HG02852 (cell line): Measurements from ENCODE around the gene NAA25.
A peak's percentile ranks its signal among the peaks of the same experiment; 100 is the strongest.
"Not testable (repeated sequence)": the region's sequence is repeated elsewhere in the genome, so short reads cannot be mapped to it uniquely, and the experiment has no call there.

Source experiments
- ATAC-seq: cut with Tn5 transposase; IDR thresholded peaks from one replicate; pipeline ENCODE4 v1.9.1; 2021; ENCODE audit warnings: mild to moderate bottlenecking, moderate library complexity; ENCODE audit not compliant: unreplicated experiment

Gene NAA25

DNA sequence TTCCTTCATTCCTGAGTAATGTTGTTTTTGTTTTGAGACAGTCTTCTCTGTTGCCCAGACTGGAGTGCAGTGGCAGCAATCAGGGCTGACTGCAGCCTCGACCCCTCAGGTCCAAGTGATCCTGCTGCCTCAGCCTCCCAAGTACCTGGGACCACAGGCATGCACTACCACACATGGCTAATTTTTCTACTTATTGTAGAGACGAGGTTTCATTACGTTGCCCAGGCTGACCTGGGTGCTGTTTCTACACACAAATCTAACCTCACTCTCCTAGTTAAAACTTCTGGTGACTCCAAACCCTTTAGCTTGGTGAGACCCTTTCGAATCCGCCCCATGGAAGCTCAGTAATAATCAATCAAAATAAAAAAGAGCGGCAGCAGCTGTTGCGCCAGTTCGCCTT lies 96.9 kb downstream of the NAA25 start:
- ATAC-seq = no peak

GRCh38 chr12:112010415-112011344 lies 97.9 kb downstream of the NAA25 start:
- ATAC-seq = no peak

GRCh38 chr12:112009596-112009995 lies 99.0 kb downstream of the NAA25 start:
- not testable (repeated sequence) for ATAC-seq

GRCh38 chr12:112008918-112009317 lies 99.7 kb downstream of the NAA25 start:
- no peak for ATAC-seq

DNA sequence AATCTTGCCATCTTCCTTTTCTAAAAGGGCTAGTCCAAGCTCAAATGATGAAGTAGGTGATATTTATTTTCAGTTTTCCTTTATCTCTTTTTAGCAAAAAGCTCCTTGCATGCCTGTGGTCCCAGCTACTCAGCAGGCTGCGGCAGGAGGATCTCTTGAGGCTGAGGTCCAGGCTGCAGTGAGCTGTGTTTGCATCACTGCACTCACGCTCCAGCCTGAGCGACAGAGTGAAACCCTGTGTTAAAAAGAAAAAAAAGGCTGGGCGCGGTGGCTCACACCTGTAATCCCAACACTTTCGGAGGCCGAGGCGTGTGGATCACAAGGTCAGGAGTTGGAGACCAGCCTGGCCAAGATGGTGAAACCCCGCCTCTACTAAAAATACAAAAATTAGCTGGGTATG lies 100.6 kb downstream of the NAA25 start:
- ATAC-seq = no peak

DNA sequence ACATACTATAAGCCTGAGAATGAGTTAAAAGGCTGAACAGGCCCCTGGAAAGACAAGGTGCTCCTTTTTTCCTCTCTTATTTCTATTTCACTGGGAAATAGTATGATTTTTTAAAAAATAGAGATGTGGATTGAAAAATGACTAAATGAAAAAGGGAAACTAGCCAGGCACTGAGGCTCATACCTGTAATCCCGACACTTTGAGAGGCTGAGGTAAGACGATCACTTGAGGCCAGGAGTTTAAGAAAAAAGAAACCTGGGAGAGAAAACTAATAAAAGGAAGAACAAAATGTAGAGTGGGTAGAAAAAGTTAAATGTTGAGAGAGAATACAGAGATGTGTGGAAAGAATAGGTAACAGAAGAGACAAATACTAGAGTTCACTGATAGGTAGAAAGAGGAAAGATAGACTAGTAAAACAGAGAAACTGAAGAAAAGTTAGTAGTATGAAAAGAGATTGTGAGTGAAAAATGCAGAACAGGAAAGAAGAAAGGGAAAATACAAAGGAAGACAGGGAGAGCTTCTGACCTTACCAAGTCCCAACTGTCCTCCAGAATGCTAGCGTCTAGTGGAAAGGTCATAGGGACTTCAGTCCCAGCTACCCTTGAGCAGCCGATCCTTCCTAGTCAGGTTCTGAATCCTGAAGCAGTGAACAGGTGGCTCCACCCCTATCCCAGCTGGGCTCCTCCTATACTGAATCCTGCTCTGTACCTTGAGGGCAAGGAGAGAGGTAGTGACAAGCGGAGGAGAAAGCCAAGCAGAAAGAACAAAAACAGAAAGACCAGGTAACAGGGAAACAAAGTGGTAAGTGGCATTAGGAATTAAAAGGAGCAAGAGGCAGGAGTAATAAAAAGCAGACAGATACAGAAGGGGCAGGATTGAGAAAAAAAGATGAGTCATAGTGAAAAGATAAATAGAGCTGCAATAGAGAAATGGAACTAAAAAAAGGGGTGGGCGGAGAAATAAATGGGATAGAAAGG lies 102.9 kb downstream of the NAA25 start:
- no peak for ATAC-seq

DNA sequence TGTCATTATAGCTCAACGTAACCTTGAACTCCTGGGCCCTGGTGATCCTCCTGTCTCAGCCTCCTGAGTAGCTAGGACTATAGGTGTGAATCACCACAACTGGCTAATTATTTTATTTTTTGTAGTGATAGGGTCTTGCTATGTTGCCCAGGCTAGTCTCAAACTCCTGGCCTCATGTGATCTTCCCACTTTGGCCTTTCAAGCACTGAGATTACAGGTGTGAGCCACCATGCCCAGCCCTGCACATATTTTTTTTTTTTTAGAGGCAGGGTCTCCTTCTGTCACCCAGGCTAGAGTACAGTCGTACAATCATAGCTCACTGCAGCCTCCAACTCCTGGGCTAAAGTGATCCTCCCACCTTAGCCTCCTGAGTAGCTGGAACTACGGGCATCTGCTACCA lies 104.5 kb downstream of the NAA25 start:
- ATAC-seq = no peak

DNA sequence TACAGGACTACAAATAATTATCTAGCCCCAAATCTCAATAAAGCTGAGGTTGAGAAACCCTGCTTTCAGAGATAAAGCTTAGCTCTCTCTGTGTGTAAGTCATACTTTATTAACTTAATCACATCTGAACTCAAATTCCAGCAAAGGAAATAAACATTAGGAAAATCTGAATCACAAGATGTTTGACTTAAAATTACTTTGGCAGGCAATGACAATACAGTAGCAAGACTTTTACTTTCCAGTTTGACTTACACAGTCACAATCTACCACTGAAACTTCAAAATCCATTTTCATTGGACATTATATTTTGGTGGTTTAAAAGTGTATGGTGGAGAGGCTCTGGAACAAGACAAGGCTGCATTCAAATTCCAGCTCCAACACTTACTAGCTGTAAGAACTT lies 107.0 kb downstream of the NAA25 start:
- no peak for ATAC-seq

DNA sequence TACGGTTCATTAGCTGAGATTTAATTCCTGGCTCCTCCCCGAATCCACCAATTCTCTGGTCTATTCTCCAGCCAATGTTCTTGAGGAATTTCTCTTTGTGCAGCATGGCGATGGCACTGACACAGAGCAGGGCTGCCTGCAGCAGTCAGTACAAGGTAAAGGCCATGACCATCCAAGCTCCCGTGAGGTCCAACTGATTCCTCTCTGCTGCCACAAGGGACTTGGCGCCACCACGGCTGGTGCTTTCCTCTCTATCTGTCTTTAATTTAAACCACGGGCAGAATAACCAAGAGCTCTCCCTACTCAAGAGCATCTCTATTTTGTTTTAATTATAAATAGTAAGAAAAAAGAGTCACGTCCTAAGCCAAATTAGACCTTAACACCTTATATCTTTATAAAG lies 107.8 kb downstream of the NAA25 start:
- no peak for ATAC-seq

GRCh38 chr12:111999129-111999528 lies 109.5 kb downstream of the NAA25 start:
- ATAC-seq = not testable (repeated sequence)

GRCh38 chr12:111998015-111998414 lies 110.6 kb downstream of the NAA25 start:
- ATAC-seq = no peak

DNA sequence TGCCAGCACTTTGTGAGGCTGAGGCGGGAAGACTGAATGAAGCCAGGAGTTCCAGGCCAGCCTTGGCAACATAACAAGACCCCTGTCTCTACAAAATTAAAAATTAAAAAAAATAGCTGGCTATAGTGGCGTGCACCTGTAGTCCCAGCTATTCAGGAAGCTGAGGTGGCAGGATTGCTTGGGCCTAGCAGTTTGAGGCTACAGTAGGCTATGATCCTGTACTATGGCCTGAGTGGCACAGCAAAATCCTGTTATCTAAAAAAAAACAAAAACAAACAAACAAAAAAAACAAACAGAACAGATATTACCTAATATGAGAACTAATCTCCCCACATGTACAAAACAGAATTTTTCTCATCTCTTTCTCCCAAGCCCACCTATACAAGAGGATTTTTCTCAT lies 111.3 kb downstream of the NAA25 start:
- ATAC-seq = no peak

- ATAC-seq = no peak
Observed at GRCh38 chr12:111995782-111996480, 112.7 kb downstream of the NAA25 start.

GRCh38 chr12:111994211-111995111 lies 114.1 kb downstream of the NAA25 start:
- ATAC-seq = peak; percentile 12

- peak; percentile 61 for ATAC-seq
Observed at GRCh38 chr12:111993292-111994150, 115.1 kb downstream of the NAA25 start.

DNA sequence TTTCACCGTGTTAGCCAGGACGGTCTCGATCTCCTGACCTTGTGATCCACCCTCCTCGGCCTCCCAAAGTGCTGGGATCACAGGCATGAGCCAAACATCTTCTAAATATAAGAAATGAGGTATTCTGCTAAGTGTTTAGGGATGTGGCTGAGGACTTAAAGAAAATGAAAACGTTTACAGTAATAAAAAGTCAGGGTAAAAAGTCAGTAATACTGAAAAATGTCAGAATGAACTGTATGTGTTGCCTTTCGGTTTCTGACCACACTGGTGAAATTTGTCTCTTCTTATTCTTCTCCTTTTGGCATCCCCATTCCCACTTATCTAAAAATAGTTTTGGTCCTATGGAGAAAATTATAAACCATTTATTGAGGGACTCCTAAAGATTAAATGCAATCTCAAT lies 116.1 kb downstream of the NAA25 start:
- ATAC-seq = no peak

DNA sequence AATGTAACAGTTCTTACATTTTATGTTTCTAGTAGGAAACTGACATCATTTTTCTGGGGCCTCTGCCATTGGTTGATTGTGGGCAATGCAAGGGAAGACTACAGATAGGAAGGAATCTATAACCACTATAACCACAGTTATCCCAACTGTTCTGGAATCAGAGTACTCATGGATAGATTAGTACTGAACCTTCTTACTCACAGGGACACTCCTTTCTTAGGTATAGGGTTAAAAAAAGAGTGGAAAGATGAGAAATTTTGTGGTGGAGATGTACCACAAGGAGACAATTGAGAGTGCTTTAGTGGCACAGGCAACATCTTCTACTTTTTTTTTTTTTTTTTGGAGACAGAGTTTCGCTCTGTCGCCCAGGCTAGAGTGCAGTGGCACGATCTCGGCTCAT lies 116.6 kb downstream of the NAA25 start:
- no peak for ATAC-seq

DNA sequence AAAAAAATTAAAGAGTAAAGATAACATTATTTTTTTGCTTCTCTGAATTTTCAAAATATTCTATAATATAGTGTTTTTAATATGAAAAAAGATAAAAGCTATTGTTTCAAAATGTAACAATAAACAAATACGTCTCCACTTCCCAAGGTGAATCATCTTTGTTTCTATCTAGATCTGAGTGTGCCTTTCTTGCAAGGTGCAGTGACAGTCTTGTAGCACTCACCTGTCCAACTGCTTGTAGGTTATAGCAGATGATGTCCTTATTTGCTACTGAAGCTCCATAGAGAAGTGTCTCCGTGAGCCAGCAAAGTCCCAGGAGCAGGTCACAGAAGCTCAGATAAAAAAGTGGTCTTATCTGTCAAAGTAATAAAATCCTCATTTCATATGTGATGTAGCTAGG lies 117.0 kb downstream of the NAA25 start:
- no peak for ATAC-seq

DNA sequence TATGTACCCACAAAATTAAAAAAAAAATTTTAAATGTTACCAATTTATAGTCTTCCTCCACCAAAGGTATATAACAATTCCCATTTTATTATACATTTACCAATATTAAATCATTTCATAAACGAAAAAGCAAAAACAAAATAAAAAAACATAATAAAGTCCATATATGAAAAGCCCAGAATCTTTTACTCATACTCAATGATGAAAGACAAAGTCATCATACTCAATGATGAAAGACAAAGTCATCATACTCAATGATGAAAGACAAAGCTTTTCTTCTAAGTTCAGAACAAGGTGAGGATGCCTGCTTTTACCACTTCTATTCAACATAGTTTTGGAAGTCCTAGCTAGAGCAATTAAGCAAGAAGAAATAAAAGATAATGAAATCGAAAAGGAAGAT lies 123.8 kb downstream of the NAA25 start:
- no peak for ATAC-seq
